Measurements from ENCODE around the gene DENND1A. TPM values are rescaled to one million over a fixed set of nuclear protein-coding genes. Genes with fewer than 3 reads are reported as not detected.

Gene DENND1A
- total and polyA plus RNA-seq, 2 donors = 6.7 to 9.2 TPM

DNA sequence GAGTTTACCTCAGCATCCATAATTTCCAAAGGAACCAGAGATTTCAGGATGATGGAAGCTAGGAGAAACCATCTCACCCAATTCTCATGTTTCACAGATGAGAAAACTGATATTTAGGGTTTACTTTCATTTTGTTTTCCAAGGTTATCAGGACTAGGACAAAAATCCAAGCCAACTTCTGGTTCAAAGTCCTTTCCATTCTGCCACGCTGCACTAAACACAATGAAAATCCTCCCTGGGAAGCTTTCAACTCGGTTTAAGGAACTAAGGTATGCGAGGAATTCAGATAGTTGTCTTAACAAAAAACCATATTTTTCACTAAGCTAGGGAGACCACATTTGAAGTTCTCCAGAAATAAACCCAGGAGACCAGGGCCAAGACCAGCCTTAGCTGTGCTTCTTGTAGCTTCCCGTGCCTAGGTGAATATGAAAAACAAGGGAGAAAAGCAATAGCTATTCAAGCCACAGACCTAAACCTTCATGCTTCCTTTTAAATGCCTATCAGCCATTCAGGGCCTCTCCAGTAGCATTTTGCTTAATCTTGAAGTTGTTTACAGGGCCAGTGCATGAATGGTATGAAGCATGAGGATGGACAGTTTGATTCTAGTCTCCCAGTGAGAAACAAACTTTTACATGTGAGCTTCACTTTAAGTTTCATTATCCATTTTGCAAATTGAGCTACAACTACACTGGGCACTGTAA lies 167.9 kb downstream of the DENND1A start:
- no peaks in the 10 kb centered on the region for H3K9me3 ChIP-seq (ENCODE audit: control insufficient read depth in 2 of 2, insufficient read depth in 1 of 2, low read length in 1 of 2)
- no peak for DNase-seq (ENCODE audit: low read depth in 6 of 9, low spot score in 9 of 9)
- no peak overlapping the region for H3K4me3 ChIP-seq (ENCODE audit: low read length in 2 of 2)
- no peaks in the 10 kb centered on the region for H3K36me3 ChIP-seq (ENCODE audit: control insufficient read depth in 2 of 2, insufficient read depth in 2 of 2, low read length in 1 of 2)
- H3K4me1 ChIP-seq (ENCODE audit: control insufficient read depth in 2 of 2, insufficient read depth in 2 of 2, low read length in 2 of 2) = no peaks in the 10 kb centered on the region
- H3K27ac ChIP-seq (ENCODE audit: low read depth in 1 of 2, low read length in 1 of 2) = no peak overlapping the region
- 95% methylated on average over 4 of the region's 4 CpGs for WGBS
- no peaks in the 10 kb centered on the region for H3K27me3 ChIP-seq (ENCODE audit: control insufficient read depth in 2 of 2, insufficient read depth in 1 of 2, low read length in 1 of 2)

- no peak overlapping the region for H3K4me3 ChIP-seq (ENCODE audit: low read length in 2 of 2)
- H3K27me3 ChIP-seq (ENCODE audit: control insufficient read depth in 2 of 2, insufficient read depth in 1 of 2, low read length in 1 of 2) = no peaks in the 10 kb centered on the region
- no peak for DNase-seq (ENCODE audit: low read depth in 6 of 9, low spot score in 9 of 9)
- H3K4me1 ChIP-seq (ENCODE audit: control insufficient read depth in 2 of 2, insufficient read depth in 2 of 2, low read length in 2 of 2) = no peaks in the 10 kb centered on the region
- no peak overlapping the region for H3K27ac ChIP-seq (ENCODE audit: low read depth in 1 of 2, low read length in 1 of 2)
- peaks cover 0 to 3% of the 10 kb centered on the region in 2 donors for H3K36me3 ChIP-seq (ENCODE audit: control insufficient read depth in 2 of 2, insufficient read depth in 2 of 2, low read length in 1 of 2)
- no peaks in the 10 kb centered on the region for H3K9me3 ChIP-seq (ENCODE audit: control insufficient read depth in 2 of 2, insufficient read depth in 1 of 2, low read length in 1 of 2)
- WGBS = 80% methylated on average over 3 of the region's 3 CpGs
Measured at GRCh38 chr9:123757960-123758359, 172.0 kb downstream of the DENND1A start.

- no peak for DNase-seq (ENCODE audit: low read depth in 6 of 9, low spot score in 9 of 9)
- WGBS = 92% methylated on average over 6 of the region's 6 CpGs
Measured at GRCh38 chr9:123757547-123757946, 172.4 kb downstream of the DENND1A start.

DNA sequence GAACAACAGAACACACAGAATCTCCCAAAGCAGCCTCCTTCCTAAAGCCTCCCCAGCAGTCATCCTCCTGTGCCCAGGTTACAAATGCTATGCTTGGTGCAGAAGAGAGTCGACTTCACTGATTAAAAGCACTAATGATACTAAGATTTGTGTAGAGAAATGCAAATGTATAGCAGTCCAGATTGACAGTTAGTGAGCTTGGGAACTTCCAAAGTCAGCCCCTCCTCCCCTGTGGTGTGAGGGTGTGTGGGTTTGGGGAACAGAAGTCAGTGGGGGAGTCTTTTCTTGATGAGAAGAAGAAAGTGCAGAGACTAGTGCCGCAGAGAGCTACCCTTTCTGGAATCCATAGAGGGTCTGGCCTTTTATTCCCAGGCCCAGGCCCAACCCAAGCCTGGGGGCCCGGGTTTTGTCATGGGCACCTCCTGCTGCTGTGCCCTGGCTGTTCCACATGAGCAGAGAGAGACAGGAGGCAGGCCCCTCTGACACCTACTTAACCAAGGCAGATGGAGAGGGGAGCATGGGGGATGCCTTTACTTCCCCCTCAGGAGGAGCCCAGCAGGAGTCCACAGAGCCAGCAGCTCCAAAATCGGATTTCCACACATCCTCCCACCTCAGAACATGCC lies 173.3 kb downstream of the DENND1A start:
- Histone ChIP-seq H3K27ac (ENCODE audit: low read depth in 1 of 2, low read length in 1 of 2) (no peak overlapping the region), H3K27me3 (ENCODE audit: control insufficient read depth in 2 of 2, insufficient read depth in 1 of 2, low read length in 1 of 2) (no peaks in the 10 kb centered on the region), H3K4me1 (ENCODE audit: control insufficient read depth in 2 of 2, insufficient read depth in 2 of 2, low read length in 2 of 2) (no peaks in the 10 kb centered on the region), H3K9me3 (ENCODE audit: control insufficient read depth in 2 of 2, insufficient read depth in 1 of 2, low read length in 1 of 2) (no peaks in the 10 kb centered on the region), H3K36me3 (ENCODE audit: control insufficient read depth in 2 of 2, insufficient read depth in 2 of 2, low read length in 1 of 2) (peaks cover 0 to 3% of the 10 kb centered on the region in 2 donors), H3K4me3 (ENCODE audit: low read length in 2 of 2) (no peak overlapping the region)
- WGBS = 92% methylated on average over 4 of the region's 4 CpGs
- DNase-seq (ENCODE audit: low read depth in 6 of 9, low spot score in 9 of 9) = no peak

More at GRCh38 chr9:123757547-123757946, 172.4 kb downstream of the DENND1A start:
- Histone ChIP-seq H3K27me3 (ENCODE audit: control insufficient read depth in 2 of 2, insufficient read depth in 1 of 2, low read length in 1 of 2) (no peaks in the 10 kb centered on the region), H3K4me1 (ENCODE audit: control insufficient read depth in 2 of 2, insufficient read depth in 2 of 2, low read length in 2 of 2) (no peaks in the 10 kb centered on the region), H3K4me3 (ENCODE audit: low read length in 2 of 2) (no peak overlapping the region), H3K27ac (ENCODE audit: low read depth in 1 of 2, low read length in 1 of 2) (no peak overlapping the region), H3K9me3 (ENCODE audit: control insufficient read depth in 2 of 2, insufficient read depth in 1 of 2, low read length in 1 of 2) (no peaks in the 10 kb centered on the region), H3K36me3 (ENCODE audit: control insufficient read depth in 2 of 2, insufficient read depth in 2 of 2, low read length in 1 of 2) (peaks cover 0 to 3% of the 10 kb centered on the region in 2 donors)

DNA sequence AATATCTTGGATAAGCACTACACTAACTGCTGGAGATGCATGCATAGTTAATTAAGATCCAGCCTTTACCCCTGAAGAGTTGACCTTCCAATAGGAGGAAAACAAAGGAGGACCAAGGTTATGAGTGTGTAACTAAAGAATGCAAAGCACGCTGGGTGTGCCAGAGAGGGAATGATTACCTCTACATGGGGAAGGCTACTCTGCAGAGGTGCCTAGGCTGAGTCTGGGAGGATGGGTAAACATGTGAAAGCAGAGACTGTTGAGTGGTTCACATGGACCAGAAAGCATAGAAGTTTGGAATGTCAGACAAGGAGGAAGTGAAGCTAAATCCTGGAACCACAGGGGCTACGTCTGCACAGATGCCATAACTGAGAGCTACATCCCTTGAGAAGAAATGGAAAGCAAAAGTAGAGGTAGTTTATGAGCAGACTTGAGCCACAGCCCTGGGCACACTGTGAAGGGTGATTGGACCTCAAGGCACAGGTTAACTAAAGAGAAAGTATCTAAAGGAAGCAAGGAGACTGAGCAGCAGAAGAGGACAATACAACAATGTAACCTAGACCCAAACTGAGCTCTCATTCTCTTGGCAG lies 176.2 kb downstream of the DENND1A start:
- Histone ChIP-seq H3K36me3 (ENCODE audit: control insufficient read depth in 2 of 2, insufficient read depth in 2 of 2, low read length in 1 of 2) (peaks cover 0 to 3% of the 10 kb centered on the region in 2 donors), H3K4me1 (ENCODE audit: control insufficient read depth in 2 of 2, insufficient read depth in 2 of 2, low read length in 2 of 2) (peaks cover 0 to 13% of the 10 kb centered on the region in 2 donors), H3K9me3 (ENCODE audit: control insufficient read depth in 2 of 2, insufficient read depth in 1 of 2, low read length in 1 of 2) (no peaks in the 10 kb centered on the region), H3K27me3 (ENCODE audit: control insufficient read depth in 2 of 2, insufficient read depth in 1 of 2, low read length in 1 of 2) (no peaks in the 10 kb centered on the region), H3K4me3 (ENCODE audit: low read length in 2 of 2) (no peak overlapping the region), H3K27ac (ENCODE audit: low read depth in 1 of 2, low read length in 1 of 2) (no peak overlapping the region)
- DNase-seq (ENCODE audit: low read depth in 6 of 9, low spot score in 9 of 9) = no peak
- 97% methylated on average over 2 of the region's 2 CpGs for WGBS

DNA sequence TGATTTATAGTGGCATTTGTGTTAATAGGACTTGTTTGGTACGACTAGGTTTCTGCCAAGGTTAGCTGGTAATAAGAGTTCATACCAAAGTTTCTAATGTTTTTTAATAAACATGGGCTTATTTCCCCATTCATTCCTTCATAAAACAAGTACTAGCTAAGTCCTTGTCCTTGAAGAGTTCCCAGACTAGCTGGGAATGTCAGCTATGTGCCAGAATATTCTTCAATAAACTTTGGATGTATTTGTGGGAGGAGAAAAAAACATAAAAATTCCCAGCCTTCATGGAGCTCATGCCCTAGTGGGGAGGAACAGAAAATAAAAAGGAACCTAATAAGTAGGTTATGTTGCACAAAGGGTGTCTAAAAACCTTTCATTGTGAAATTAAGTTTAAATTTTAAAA lies 176.9 kb downstream of the DENND1A start:
- no peaks in the 10 kb centered on the region for H3K27me3 ChIP-seq (ENCODE audit: control insufficient read depth in 2 of 2, insufficient read depth in 1 of 2, low read length in 1 of 2)
- H3K4me1 ChIP-seq (ENCODE audit: control insufficient read depth in 2 of 2, insufficient read depth in 2 of 2, low read length in 2 of 2) = peaks cover 0 to 13% of the 10 kb centered on the region in 2 donors
- 71% methylated on average over 1 of the region's 1 CpG for WGBS
- H3K4me3 ChIP-seq (ENCODE audit: low read length in 2 of 2) = no peak overlapping the region
- no peaks in the 10 kb centered on the region for H3K9me3 ChIP-seq (ENCODE audit: control insufficient read depth in 2 of 2, insufficient read depth in 1 of 2, low read length in 1 of 2)
- DNase-seq (ENCODE audit: low read depth in 6 of 9, low spot score in 9 of 9) = no peak
- peaks cover 0 to 3% of the 10 kb centered on the region in 2 donors for H3K36me3 ChIP-seq (ENCODE audit: control insufficient read depth in 2 of 2, insufficient read depth in 2 of 2, low read length in 1 of 2)
- H3K27ac ChIP-seq (ENCODE audit: low read depth in 1 of 2, low read length in 1 of 2) = no peak overlapping the region

DNA sequence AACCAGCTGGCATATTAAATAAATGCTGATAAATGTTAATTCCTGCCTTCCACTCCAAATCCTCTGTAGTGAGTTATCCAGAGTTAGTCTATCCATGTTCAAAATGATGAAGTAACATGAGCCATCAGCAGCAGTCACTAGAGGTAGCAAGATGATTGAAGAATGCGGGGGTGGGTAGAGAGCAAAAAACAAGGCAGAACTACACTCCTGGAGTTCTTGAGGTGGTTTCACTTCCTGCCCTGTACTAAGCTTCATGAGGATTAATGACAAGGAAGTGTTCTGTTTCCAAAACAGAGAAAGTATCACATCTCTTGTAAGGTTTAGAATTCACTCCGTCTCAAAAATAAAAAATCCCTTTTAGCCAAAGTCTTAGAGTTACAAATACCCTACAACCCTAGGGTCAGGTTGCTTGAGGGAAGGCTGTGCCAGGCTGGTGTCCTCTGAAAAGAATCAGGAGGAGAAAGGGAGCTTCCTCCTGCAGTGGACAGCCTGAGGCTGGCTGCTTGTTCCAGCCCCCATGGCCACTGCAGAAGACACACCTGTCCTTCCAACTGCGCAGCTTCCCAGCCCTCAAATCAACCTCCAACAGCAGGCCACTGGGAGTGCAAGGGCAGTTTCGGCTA lies 180.2 kb downstream of the DENND1A start:
- H3K9me3 ChIP-seq (ENCODE audit: control insufficient read depth in 2 of 2, insufficient read depth in 1 of 2, low read length in 1 of 2) = no peaks in the 10 kb centered on the region
- DNase-seq (ENCODE audit: low read depth in 6 of 9, low spot score in 9 of 9) = peak in 8 of 9 donors; percentile 12 to 74 (median 34)
- no peak overlapping the region for H3K4me3 ChIP-seq (ENCODE audit: low read length in 2 of 2)
- WGBS = 78% methylated on average over 4 of the region's 4 CpGs
- H3K36me3 ChIP-seq (ENCODE audit: control insufficient read depth in 2 of 2, insufficient read depth in 2 of 2, low read length in 1 of 2) = no peaks in the 10 kb centered on the region
- H3K27ac ChIP-seq (ENCODE audit: low read depth in 1 of 2, low read length in 1 of 2) = peak overlapping the region in 1 of 2 donors; percentile 40
- H3K4me1 ChIP-seq (ENCODE audit: control insufficient read depth in 2 of 2, insufficient read depth in 2 of 2, low read length in 2 of 2) = peaks cover 0 to 13% of the 10 kb centered on the region in 2 donors
- no peaks in the 10 kb centered on the region for H3K27me3 ChIP-seq (ENCODE audit: control insufficient read depth in 2 of 2, insufficient read depth in 1 of 2, low read length in 1 of 2)

DNA sequence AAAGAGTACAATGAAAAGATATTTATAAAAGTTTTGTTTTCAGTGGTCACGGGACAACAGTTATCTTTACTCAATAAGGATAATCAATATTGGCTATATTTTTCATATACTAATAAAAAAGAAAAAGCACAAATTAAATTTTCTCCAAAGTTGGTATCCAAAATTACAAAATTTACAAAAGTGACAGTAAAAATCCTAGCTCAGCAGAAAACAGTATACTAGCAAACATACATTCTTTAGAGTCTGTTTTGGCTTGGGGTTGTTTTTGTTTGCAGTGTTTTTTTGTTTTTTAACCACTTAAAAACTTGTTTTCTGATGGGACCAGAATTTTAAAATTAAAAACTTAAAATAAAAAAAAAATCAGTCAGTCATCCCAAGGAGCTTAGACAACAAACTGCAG lies 183.2 kb downstream of the DENND1A start:
- H3K36me3 ChIP-seq (ENCODE audit: control insufficient read depth in 2 of 2, insufficient read depth in 2 of 2, low read length in 1 of 2) = no peaks in the 10 kb centered on the region
- H3K4me1 ChIP-seq (ENCODE audit: control insufficient read depth in 2 of 2, insufficient read depth in 2 of 2, low read length in 2 of 2) = peaks cover 0 to 13% of the 10 kb centered on the region in 2 donors
- 99% methylated on average over 1 of the region's 1 CpG for WGBS

DNA sequence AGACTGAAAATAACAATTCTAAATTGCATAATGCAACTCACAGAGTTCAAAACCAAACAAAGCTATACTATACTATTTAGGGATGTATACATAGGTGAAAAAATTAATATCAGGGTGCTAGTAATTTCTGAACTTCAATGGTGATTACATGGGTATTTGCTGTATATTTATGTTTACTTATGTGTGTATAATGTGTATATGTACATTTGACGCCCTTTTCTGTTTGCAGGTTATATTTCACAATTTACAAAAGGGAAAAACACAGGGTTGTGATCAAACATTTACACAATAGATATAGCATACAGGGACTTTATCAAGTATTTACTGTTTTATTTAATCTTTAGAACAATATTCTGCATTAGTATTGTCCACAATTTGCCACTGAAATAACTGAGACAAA lies 184.0 kb downstream of the DENND1A start:
- Histone ChIP-seq H3K27ac (ENCODE audit: low read depth in 1 of 2, low read length in 1 of 2) (no peak overlapping the region), H3K4me1 (ENCODE audit: control insufficient read depth in 2 of 2, insufficient read depth in 2 of 2, low read length in 2 of 2) (peaks cover 0 to 13% of the 10 kb centered on the region in 2 donors), H3K9me3 (ENCODE audit: control insufficient read depth in 2 of 2, insufficient read depth in 1 of 2, low read length in 1 of 2) (no peaks in the 10 kb centered on the region), H3K27me3 (ENCODE audit: control insufficient read depth in 2 of 2, insufficient read depth in 1 of 2, low read length in 1 of 2) (no peaks in the 10 kb centered on the region), H3K36me3 (ENCODE audit: control insufficient read depth in 2 of 2, insufficient read depth in 2 of 2, low read length in 1 of 2) (no peaks in the 10 kb centered on the region), H3K4me3 (ENCODE audit: low read length in 2 of 2) (no peak overlapping the region)
- DNase-seq (ENCODE audit: low read depth in 6 of 9, low spot score in 9 of 9) = no peak
- WGBS = 98% methylated on average over 1 of the region's 1 CpG

More for the DNA sequence above, 183.2 kb downstream of the DENND1A start:
- no peak for DNase-seq (ENCODE audit: low read depth in 6 of 9, low spot score in 9 of 9)
- H3K27me3 ChIP-seq (ENCODE audit: control insufficient read depth in 2 of 2, insufficient read depth in 1 of 2, low read length in 1 of 2) = no peaks in the 10 kb centered on the region
- H3K27ac ChIP-seq (ENCODE audit: low read depth in 1 of 2, low read length in 1 of 2) = no peak overlapping the region
- no peaks in the 10 kb centered on the region for H3K9me3 ChIP-seq (ENCODE audit: control insufficient read depth in 2 of 2, insufficient read depth in 1 of 2, low read length in 1 of 2)
- H3K4me3 ChIP-seq (ENCODE audit: low read length in 2 of 2) = no peak overlapping the region
